A549 (cell line): ENCODE results near the gene TSPAN18. TPM values are rescaled to one million over a fixed set of nuclear protein-coding genes. Genes with fewer than 3 reads are reported as not detected.

ENCODE experiments used
- ATAC-seq, 2 experiments: fragments of 200-7000 bp in 1 of 2; fragments of >200 bp in 1 of 2; cut with Nextera tagmentation in 1 of 2; cut with Tn5 transposase in 1 of 2; 3 replicates each; pipeline versions ENCODE4 v1.8.0 to v1.9.1; 2018 to 2020; ENCODE audit warnings: mild to moderate bottlenecking in 1 of 2, moderate library complexity in 1 of 2
- CTCF ChIA-PET: fragments of 300-600 bp; sonication (Branson Sonifier 250); formaldehyde crosslinking; extraction: SDS; loops from one replicate; lab custom pipeline; 2021; ENCODE audit warnings: antibody characterized with exemption, inconsistent platforms; lab: Yijun Ruan, JAX
- POLR2A ChIA-PET: fragments of 350-600 bp; formaldehyde crosslinking; extraction: SDS; loops from one replicate; lab custom pipeline; 2021; ENCODE audit warnings: antibody characterized with exemption, inconsistent platforms; lab: Yijun Ruan, JAX
- DNase-seq, 2 experiments: peaks; one replicate each; pipeline versions ENCODE4 v3.0.0 to v3.0.0-alpha.2; 2011 to 2016; ENCODE audit warnings: low read depth in 1 of 2, low spot score in 1 of 2
- FAIRE-seq: peaks from 2 replicates; lab custom pipeline; 2011; peaks lifted over from hg19 to GRCh38; lab: Jason Lieb, UNC
- H3K27ac ChIP-seq, 2 experiments: fragments of >200 bp; sonication (Bioruptor Twin); formaldehyde crosslinking; 3 replicates each; pipeline ENCODE4 v1.5.1; 2016 to 2017
- H3K4me1 ChIP-seq: fragments of >200 bp; sonication (Bioruptor Twin); formaldehyde crosslinking; 3 replicates; pipeline ENCODE4 v1.6.1; 2016
- H3K4me2 ChIP-seq: fragments of >200 bp; sonication (Bioruptor Twin); formaldehyde crosslinking; 3 replicates; pipeline ENCODE4 v1.6.1; 2016
- H3K4me3 ChIP-seq: fragments of >200 bp; sonication (Bioruptor Twin); formaldehyde crosslinking; 3 replicates; pipeline ENCODE4 v1.5.1; 2016
- H3K9me3 ChIP-seq: fragments of >200 bp; sonication (Bioruptor Twin); formaldehyde crosslinking; 3 replicates; pipeline ENCODE4 v1.6.1; 2016
- EHMT2 ChIP-seq: fragments of 200-600 bp; sonication (generic); IDR thresholded peaks from 2 replicates; pipeline ENCODE4 v1.6.1; 2016; ENCODE audit warnings: antibody characterized with exemption, low read depth, mild to moderate bottlenecking, moderate library complexity
- EP300 ChIP-seq, 2 experiments: fragments of >200 bp; sonication (Bioruptor Twin); formaldehyde crosslinking; IDR thresholded peaks; 2 replicates in 1 of 2; 3 replicates in 1 of 2; pipeline ENCODE4 v1.6.1; 2016 to 2017
- FOSB ChIP-seq: fragments of 250-450 bp; sonication (Bioruptor Pico); IDR thresholded peaks from 2 replicates; pipeline ENCODE4 v1.5.0; 2020; ENCODE audit warnings: mild to moderate bottlenecking, moderate library complexity
- GATA3 ChIP-seq: IDR thresholded peaks from 2 replicates; pipeline ENCODE4 v1.6.1; 2012; ENCODE audit warnings: borderline replicate concordance
- HDAC2 ChIP-seq: fragments of 200-600 bp; sonication (generic); IDR thresholded peaks from 2 replicates; pipeline ENCODE4 v1.6.1; 2016
- HEYL ChIP-seq: fragments of 250-450 bp; sonication (Bioruptor Pico); IDR thresholded peaks from 2 replicates; pipeline ENCODE4 v1.8.0; 2021; ENCODE audit warnings: mild to moderate bottlenecking, moderate library complexity
- HOXB13 ChIP-seq: fragments of 250-450 bp; sonication (Bioruptor Pico); IDR thresholded peaks from 2 replicates; pipeline ENCODE4 v1.5.0; 2020; ENCODE audit warnings: low read depth, mild to moderate bottlenecking, moderate library complexity
- HOXB5 ChIP-seq: fragments of 250-450 bp; sonication (Bioruptor Pico); IDR thresholded peaks from 2 replicates; pipeline ENCODE4 v1.5.0; 2020; ENCODE audit warnings: mild to moderate bottlenecking, moderate library complexity
- JUN ChIP-seq, 2 experiments: fragments of >200 bp; sonication (Bioruptor Twin); formaldehyde crosslinking; IDR thresholded peaks; 2 replicates in 1 of 2; 3 replicates in 1 of 2; pipeline ENCODE4 v1.6.1; 2016 to 2017
- JUNB ChIP-seq: fragments of >200 bp; sonication (Bioruptor Twin); formaldehyde crosslinking; IDR thresholded peaks from 2 replicates; pipeline ENCODE4 v1.6.1; 2016
- KDM5A ChIP-seq: fragments of 200-600 bp; sonication (generic); IDR thresholded peaks from 2 replicates; pipeline ENCODE4 v1.6.1; 2016; ENCODE audit warnings: antibody characterized with exemption, mild to moderate bottlenecking
- NPAS2 ChIP-seq: fragments of 250-450 bp; sonication (Bioruptor Pico); IDR thresholded peaks from 2 replicates; pipeline ENCODE4 v1.8.0; 2022; ENCODE audit warnings: mild to moderate bottlenecking, moderate library complexity, borderline replicate concordance
- RAD21 ChIP-seq, 2 experiments: fragments of >200 bp in 1 of 2; sonication (Bioruptor Twin) in 1 of 2; formaldehyde crosslinking in 1 of 2; IDR thresholded peaks in 1 of 2; conservative IDR thresholded peaks in 1 of 2; 2 replicates in 1 of 2; 3 replicates in 1 of 2; pipeline ENCODE4 v1.6.1; 2012 to 2018; ENCODE audit warnings: inconsistent platforms in 1 of 2
- SMC3 ChIP-seq: fragments of >200 bp; sonication (Bioruptor Twin); formaldehyde crosslinking; IDR thresholded peaks from 3 replicates; pipeline ENCODE4 v1.6.1; 2018; ENCODE audit warnings: inconsistent platforms
- SREBF2 ChIP-seq: fragments of 450-650 bp; IDR thresholded peaks from 2 replicates; pipeline ENCODE4 v1.6.1; 2014; ENCODE audit warnings: mild to moderate bottlenecking, moderate library complexity
- TP53 ChIP-seq: fragments of 250-450 bp; sonication (Bioruptor Pico); IDR thresholded peaks from 2 replicates; pipeline ENCODE4 v1.5.0; 2021; ENCODE audit warnings: mild to moderate bottlenecking, moderate library complexity
- WGBS: methylation state at CpG from one replicate; pipeline ENCODE4 v1.1.6; 2017; ENCODE audit errors: missing lambda C conversion rate; 5-methylcytosine and 5-hydroxymethylcytosine counted together
- polyA plus RNA-seq, 4 experiments: library from polyadenylated mRNA; depleted of rRNA in 3 of 4; stranded (reverse); fragments of >200 nt; fragmentation: RNase III in 1 of 4; extraction: RNeasy Plus Mini Kit Qiagen cat#74134 plus additional on column Dnase treatment in 1 of 4; gene quantifications; 2 replicates in 3 of 4; 3 replicates in 1 of 4; pipeline ENCODE4 v1.2.3, GENCODE V29; 2011 to 2017
- TF ChIP-seq, protein P1 (sequence below): fragments of 250-450 bp; sonication (Bioruptor Pico); IDR thresholded peaks from 2 replicates; pipeline ENCODE4 v1.5.0; 2021; ENCODE audit warnings: mild to moderate bottlenecking, moderate library complexity, borderline replicate concordance
- TF ChIP-seq, protein P2 (sequence below): fragments of >200 bp; sonication (Bioruptor Twin); formaldehyde crosslinking; IDR thresholded peaks from 3 replicates; pipeline ENCODE4 v1.5.1; 2016
- TF ChIP-seq, protein P3 (sequence below): fragments of 200-600 bp; sonication (generic); IDR thresholded peaks from 2 replicates; pipeline ENCODE4 v1.6.1; 2016; ENCODE audit warnings: antibody characterized with exemption, mild to moderate bottlenecking, moderate library complexity
- TF ChIP-seq, protein P4 (sequence below): fragments of 450-650 bp; IDR thresholded peaks from 2 replicates; pipeline ENCODE4 v1.6.1; 2014; ENCODE audit warnings: antibody characterized with exemption
- TF ChIP-seq, protein P5 (sequence below): fragments of >200 bp; sonication (Bioruptor Twin); formaldehyde crosslinking; IDR thresholded peaks from 3 replicates; pipeline ENCODE4 v1.6.1; 2016

TSPAN18 gene
- polyA plus RNA-seq, 2 of the 4 experiments (the other 2 are of a cell fraction) = 0.81 to 4.5 TPM

DNA sequence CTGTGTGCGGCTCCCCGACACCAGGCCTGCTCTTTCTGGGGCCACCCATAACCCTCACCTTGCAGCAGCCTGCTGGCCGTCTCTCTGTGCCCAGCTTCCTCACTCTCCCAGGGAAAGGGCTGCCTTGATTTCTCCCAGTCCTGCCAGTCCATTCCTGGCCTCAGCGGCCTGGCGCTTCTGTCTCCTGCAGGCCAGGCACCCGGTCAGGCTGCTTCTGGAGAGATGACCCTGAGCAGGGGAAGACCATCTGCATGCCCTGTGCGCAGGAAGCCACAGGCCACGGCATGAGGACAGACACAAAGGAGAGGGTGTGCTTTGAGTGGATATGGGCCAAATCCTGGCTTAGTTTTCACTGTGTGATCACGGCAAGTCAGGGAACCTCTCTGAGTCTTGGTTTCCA is 86.2 kb downstream of the TSPAN18 start (continued):
- TF ChIP-seq FOSB = no peak

DNA sequence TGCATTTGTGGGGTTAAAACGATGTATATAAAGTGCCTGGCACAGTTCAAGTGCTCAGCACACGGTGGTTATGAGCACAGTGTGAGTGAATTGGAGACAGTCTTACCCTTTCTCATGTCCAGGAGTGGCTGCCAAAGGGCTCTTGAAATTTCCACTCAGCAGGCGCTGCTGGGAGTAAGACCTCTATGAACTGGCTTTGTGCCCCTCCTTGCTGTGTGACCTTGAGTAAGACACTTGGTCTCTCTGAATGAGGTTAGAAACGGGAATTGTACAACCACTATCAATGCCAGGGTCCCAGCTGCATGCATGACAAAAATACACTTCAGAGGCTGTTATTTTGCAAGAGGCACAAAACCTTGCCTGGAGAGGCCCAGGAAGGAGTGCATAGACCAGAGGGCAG is 86.6 kb downstream of the TSPAN18 start:
- no peak overlapping the region for H3K4me2 ChIP-seq
- TF ChIP-seq TP53 (CRISPR knock-in tag) (no peak), HEYL (CRISPR knock-in tag) (no peak), KDM5A (no peak), RAD21 (conservative IDR thresholded peaks at IDR 0.05 in 1 of 2, IDR thresholded peaks at IDR 0.05 in 1 of 2) (no peak), NPAS2 (CRISPR knock-in tag) (no peak), HOXB5 (no peak), SMC3 (no peak), EHMT2 (no peak), HDAC2 (no peak), GATA3 (no peak), JUN (IDR thresholded peaks at IDR 0.05) (no peak), HOXB13 (no peak), JUNB (no peak), SREBF2 (no peak), EP300 (IDR thresholded peaks at IDR 0.05) (no peak)
- TF ChIP-seq, protein P1, sequence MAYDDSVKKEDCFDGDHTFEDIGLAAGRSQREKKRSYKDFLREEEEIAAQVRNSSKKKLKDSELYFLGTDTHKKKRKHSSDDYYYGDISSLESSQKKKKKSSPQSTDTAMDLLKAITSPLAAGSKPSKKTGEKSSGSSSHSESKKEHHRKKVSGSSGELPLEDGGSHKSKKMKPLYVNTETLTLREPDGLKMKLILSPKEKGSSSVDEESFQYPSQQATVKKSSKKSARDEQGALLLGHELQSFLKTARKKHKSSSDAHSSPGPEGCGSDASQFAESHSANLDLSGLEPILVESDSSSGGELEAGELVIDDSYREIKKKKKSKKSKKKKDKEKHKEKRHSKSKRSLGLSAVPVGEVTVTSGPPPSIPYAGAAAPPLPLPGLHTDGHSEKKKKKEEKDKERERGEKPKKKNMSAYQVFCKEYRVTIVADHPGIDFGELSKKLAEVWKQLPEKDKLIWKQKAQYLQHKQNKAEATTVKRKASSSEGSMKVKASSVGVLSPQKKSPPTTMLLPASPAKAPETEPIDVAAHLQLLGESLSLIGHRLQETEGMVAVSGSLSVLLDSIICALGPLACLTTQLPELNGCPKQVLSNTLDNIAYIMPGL (CRISPR knock-in tag) = no peak
- TF ChIP-seq, protein P2, sequence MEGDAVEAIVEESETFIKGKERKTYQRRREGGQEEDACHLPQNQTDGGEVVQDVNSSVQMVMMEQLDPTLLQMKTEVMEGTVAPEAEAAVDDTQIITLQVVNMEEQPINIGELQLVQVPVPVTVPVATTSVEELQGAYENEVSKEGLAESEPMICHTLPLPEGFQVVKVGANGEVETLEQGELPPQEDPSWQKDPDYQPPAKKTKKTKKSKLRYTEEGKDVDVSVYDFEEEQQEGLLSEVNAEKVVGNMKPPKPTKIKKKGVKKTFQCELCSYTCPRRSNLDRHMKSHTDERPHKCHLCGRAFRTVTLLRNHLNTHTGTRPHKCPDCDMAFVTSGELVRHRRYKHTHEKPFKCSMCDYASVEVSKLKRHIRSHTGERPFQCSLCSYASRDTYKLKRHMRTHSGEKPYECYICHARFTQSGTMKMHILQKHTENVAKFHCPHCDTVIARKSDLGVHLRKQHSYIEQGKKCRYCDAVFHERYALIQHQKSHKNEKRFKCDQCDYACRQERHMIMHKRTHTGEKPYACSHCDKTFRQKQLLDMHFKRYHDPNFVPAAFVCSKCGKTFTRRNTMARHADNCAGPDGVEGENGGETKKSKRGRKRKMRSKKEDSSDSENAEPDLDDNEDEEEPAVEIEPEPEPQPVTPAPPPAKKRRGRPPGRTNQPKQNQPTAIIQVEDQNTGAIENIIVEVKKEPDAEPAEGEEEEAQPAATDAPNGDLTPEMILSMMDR = no peak
- TF ChIP-seq, protein P3, sequence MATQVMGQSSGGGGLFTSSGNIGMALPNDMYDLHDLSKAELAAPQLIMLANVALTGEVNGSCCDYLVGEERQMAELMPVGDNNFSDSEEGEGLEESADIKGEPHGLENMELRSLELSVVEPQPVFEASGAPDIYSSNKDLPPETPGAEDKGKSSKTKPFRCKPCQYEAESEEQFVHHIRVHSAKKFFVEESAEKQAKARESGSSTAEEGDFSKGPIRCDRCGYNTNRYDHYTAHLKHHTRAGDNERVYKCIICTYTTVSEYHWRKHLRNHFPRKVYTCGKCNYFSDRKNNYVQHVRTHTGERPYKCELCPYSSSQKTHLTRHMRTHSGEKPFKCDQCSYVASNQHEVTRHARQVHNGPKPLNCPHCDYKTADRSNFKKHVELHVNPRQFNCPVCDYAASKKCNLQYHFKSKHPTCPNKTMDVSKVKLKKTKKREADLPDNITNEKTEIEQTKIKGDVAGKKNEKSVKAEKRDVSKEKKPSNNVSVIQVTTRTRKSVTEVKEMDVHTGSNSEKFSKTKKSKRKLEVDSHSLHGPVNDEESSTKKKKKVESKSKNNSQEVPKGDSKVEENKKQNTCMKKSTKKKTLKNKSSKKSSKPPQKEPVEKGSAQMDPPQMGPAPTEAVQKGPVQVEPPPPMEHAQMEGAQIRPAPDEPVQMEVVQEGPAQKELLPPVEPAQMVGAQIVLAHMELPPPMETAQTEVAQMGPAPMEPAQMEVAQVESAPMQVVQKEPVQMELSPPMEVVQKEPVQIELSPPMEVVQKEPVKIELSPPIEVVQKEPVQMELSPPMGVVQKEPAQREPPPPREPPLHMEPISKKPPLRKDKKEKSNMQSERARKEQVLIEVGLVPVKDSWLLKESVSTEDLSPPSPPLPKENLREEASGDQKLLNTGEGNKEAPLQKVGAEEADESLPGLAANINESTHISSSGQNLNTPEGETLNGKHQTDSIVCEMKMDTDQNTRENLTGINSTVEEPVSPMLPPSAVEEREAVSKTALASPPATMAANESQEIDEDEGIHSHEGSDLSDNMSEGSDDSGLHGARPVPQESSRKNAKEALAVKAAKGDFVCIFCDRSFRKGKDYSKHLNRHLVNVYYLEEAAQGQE = no peak
- TF ChIP-seq, protein P4, sequence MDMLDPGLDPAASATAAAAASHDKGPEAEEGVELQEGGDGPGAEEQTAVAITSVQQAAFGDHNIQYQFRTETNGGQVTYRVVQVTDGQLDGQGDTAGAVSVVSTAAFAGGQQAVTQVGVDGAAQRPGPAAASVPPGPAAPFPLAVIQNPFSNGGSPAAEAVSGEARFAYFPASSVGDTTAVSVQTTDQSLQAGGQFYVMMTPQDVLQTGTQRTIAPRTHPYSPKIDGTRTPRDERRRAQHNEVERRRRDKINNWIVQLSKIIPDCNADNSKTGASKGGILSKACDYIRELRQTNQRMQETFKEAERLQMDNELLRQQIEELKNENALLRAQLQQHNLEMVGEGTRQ = no peak
- TF ChIP-seq, protein P5, sequence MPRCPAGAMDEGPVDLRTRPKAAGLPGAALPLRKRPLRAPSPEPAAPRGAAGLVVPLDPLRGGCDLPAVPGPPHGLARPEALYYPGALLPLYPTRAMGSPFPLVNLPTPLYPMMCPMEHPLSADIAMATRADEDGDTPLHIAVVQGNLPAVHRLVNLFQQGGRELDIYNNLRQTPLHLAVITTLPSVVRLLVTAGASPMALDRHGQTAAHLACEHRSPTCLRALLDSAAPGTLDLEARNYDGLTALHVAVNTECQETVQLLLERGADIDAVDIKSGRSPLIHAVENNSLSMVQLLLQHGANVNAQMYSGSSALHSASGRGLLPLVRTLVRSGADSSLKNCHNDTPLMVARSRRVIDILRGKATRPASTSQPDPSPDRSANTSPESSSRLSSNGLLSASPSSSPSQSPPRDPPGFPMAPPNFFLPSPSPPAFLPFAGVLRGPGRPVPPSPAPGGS = no peak
- H3K4me3 ChIP-seq = no peak overlapping the region
- H3K4me1 ChIP-seq = no peaks in the 10 kb centered on the region
- WGBS = 42% methylated on average over 4 of the region's 4 CpGs
- no peak overlapping the region for H3K27ac ChIP-seq
- ChIA-PET POLR2A (no interaction called here), CTCF (no interaction called here)
- FAIRE-seq (no peak), DNase-seq (no peak), ATAC-seq (no peak)
- 0 out of 3 replicates have a peak, but pooled peaks cover 2% of the 10 kb centered on the region for H3K9me3 ChIP-seq
